Measurements from ENCODE around the gene OSTF1. TPM values are rescaled to one million over a fixed set of nuclear protein-coding genes. Genes with fewer than 3 reads are reported as not detected.

OSTF1 gene
- total and polyA plus RNA-seq, 2 donors (not counting 3 experiments of a cell fraction or from before 2014, with no cell fraction given): 23.5 to 70.9 TPM

GRCh38 chr9:75106857-75107256, 18.5 kb downstream of the OSTF1 start:
- Histone ChIP-seq H3K4me1 (ENCODE audit: control insufficient read depth, extremely low read depth, insufficient read depth, low read length) (peaks cover 24% of the 10 kb centered on the region), H4K20me1 (replicated peaks; ENCODE audit: control insufficient read depth, extremely low read depth, insufficient read depth, low read length) (no peaks in the 10 kb centered on the region), H3K9me3 (replicated peaks; ENCODE audit: control insufficient read depth, insufficient read depth, low read length) (no peaks in the 10 kb centered on the region), H2AFZ (ENCODE audit: low read depth, low read length) (no peak overlapping the region), H3K27ac (ENCODE audit: insufficient read depth, low read depth, low read length) (no peak overlapping the region), H3K79me2 (ENCODE audit: control insufficient read depth, insufficient read depth, low read length) (peaks cover 71% of the 10 kb centered on the region), H3K9me1 (replicated peaks; ENCODE audit: control insufficient read depth, extremely low read depth, insufficient read depth, low read length) (no peaks in the 10 kb centered on the region), H3K36me3 (ENCODE audit: control insufficient read depth in 2 of 2, extremely low read depth in 1 of 2, insufficient read depth in 2 of 2, low read length in 2 of 2) (no peaks in the 10 kb centered on the region), H3K4me2 (ENCODE audit: insufficient read depth, low read length) (no peak overlapping the region), H3K9ac (replicated peaks; ENCODE audit: extremely low read depth, insufficient read depth, low read length) (no peak overlapping the region), H3K27me3 (ENCODE audit: control insufficient read depth in 2 of 2, insufficient read depth in 2 of 2, low read length in 2 of 2) (no peaks in the 10 kb centered on the region), H3K4me3 (replicated peaks in 1 of 3; ENCODE audit: insufficient read depth in 1 of 3, low read depth in 1 of 3, low read length in 3 of 3) (no peak overlapping the region)
- BruUV-seq (replicated peaks): no TSS peak
- no peak for TF ChIP-seq EZH2 (IDR thresholded peaks at IDR 0.05; ENCODE audit: borderline replicate concordance, low read depth, low read length, severe bottlenecking)
- TF ChIP-seq GATA2 (IDR thresholded peaks at IDR 0.05; ENCODE audit: insufficient read depth, insufficient read length, low read depth, low read length): no peak
- TF ChIP-seq MAX (IDR thresholded peaks at IDR 0.05; ENCODE audit: insufficient read depth, insufficient read length): no peak
- TF ChIP-seq POLR2A (IDR thresholded peaks at IDR 0.05; ENCODE audit: low read depth, low read length): no peak
- dilution Hi-C loops (cut with MboI; ENCODE audit: extremely low pct_ligation_motif_present, low sequenced_read_pairs): no loop called here
- intact Hi-C loops (cut with micrococcal nuclease): loop anchor here (5.0 kb wide), 2 partner anchors 80 to 1350 kb away; partner anchors contain the start of gene GCNT1
- ChIA-PET CTCF (interaction anchor here (0.7 to 1.3 kb wide), 3 partner anchors 12 to 17 kb away, joined by 3 to 5 read pairs (median 4); no protein-coding TSS in a partner anchor), POLR2A (no interaction called here)
- no peak for DNase-seq (ENCODE audit: low read depth, low spot score)
- FAIRE-seq: no peak

- FAIRE-seq (peak; percentile 91), DNase-seq (ENCODE audit: low read depth, low spot score) (peak; percentile 80)
- ChIA-PET POLR2A (interaction anchor here (0.9 to 2.1 kb wide), 2 partner anchors 21 to 61 kb away, joined by 4 to 5 read pairs; partner anchors contain the start of genes NMRK1 and OSTF1), CTCF (interaction anchor here (0.6 to 2.2 kb wide), 5 partner anchors 11 to 77 kb away, joined by 3 to 9 read pairs (median 6); partner anchors contain the start of genes NMRK1 and OSTF1)
- Histone ChIP-seq H3K27ac (ENCODE audit: insufficient read depth, low read depth, low read length) (peak overlapping the region; percentile 73), H3K4me1 (ENCODE audit: control insufficient read depth, extremely low read depth, insufficient read depth, low read length) (peaks cover 33% of the 10 kb centered on the region), H4K20me1 (replicated peaks; ENCODE audit: control insufficient read depth, extremely low read depth, insufficient read depth, low read length) (no peaks in the 10 kb centered on the region), H3K9ac (replicated peaks; ENCODE audit: extremely low read depth, insufficient read depth, low read length) (peak overlapping the region; percentile 38), H3K4me3 (replicated peaks in 1 of 3; ENCODE audit: insufficient read depth in 1 of 3, low read depth in 1 of 3, low read length in 3 of 3) (peak overlapping the region in 1 of 3 experiments; percentile 23), H3K4me2 (ENCODE audit: insufficient read depth, low read length) (peak overlapping the region; percentile 76), H3K9me3 (replicated peaks; ENCODE audit: control insufficient read depth, insufficient read depth, low read length) (no peaks in the 10 kb centered on the region), H3K9me1 (replicated peaks; ENCODE audit: control insufficient read depth, extremely low read depth, insufficient read depth, low read length) (no peaks in the 10 kb centered on the region), H3K79me2 (ENCODE audit: control insufficient read depth, insufficient read depth, low read length) (peaks cover 75% of the 10 kb centered on the region), H2AFZ (ENCODE audit: low read depth, low read length) (no peak overlapping the region), H3K27me3 (ENCODE audit: control insufficient read depth in 2 of 2, insufficient read depth in 2 of 2, low read length in 2 of 2) (no peaks in the 10 kb centered on the region), H3K36me3 (ENCODE audit: control insufficient read depth in 2 of 2, extremely low read depth in 1 of 2, insufficient read depth in 2 of 2, low read length in 2 of 2) (no peaks in the 10 kb centered on the region)
- dilution Hi-C loops (cut with MboI; ENCODE audit: extremely low pct_ligation_motif_present, low sequenced_read_pairs): no loop called here
- TF ChIP-seq POLR2AphosphoS5 (IDR thresholded peaks at IDR 0.05; ENCODE audit: insufficient read depth, low read depth, low read length): peak; percentile 81
- TF ChIP-seq EZH2 (IDR thresholded peaks at IDR 0.05; ENCODE audit: borderline replicate concordance, low read depth, low read length, severe bottlenecking): no peak
- peak; percentile 26 for TF ChIP-seq POLR2A (IDR thresholded peaks at IDR 0.05; ENCODE audit: low read depth, low read length)
- peak; percentile 82 for TF ChIP-seq FOS (IDR thresholded peaks at IDR 0.05; ENCODE audit: borderline replicate concordance, insufficient read depth, low read length)
- TF ChIP-seq MAX (IDR thresholded peaks at IDR 0.05; ENCODE audit: insufficient read depth, insufficient read length): no peak
- TF ChIP-seq CTCF (IDR thresholded peaks at IDR 0.05; ENCODE audit: extremely low read depth in 1 of 2, insufficient read depth in 1 of 2, low read depth in 1 of 2, low read length in 2 of 2): no peak
- peak; percentile 60 for TF ChIP-seq MYC (IDR thresholded peaks at IDR 0.05; ENCODE audit: low read depth, low read length)
- peak; percentile 83 for TF ChIP-seq JUN (IDR thresholded peaks at IDR 0.05; ENCODE audit: borderline replicate concordance, insufficient read depth, insufficient read length, low read depth)
- peak; percentile 100 for TF ChIP-seq GATA2 (IDR thresholded peaks at IDR 0.05; ENCODE audit: insufficient read depth, insufficient read length, low read depth, low read length)
- BruUV-seq (replicated peaks): no TSS peak
- intact Hi-C loops (cut with micrococcal nuclease): loop anchor here (1.0 to 5.0 kb wide), 5 partner anchors 20 to 1349 kb away; partner anchors contain the start of genes GCNT1, NMRK1 and OSTF1
Observed at GRCh38 chr9:75108571-75108970, 20.3 kb downstream of the OSTF1 start.
